ENCODE measurements around the gene SLC66A2. TPM values are rescaled to one million over a fixed set of nuclear protein-coding genes. Genes with fewer than 3 reads are reported as not detected.

The SLC66A2 gene
- total RNA-seq, 1 donor from 2014 or later, result 85.9 TPM

- no peak for DNase-seq (ENCODE audit: low spot score)
These were observed 13.3 kb downstream of the SLC66A2 start for GRCh38 chr18:79938196-79938595.

GRCh38 chr18:79937103-79937860, 14.2 kb downstream of the SLC66A2 start:
- peak; percentile 68 for DNase-seq (ENCODE audit: low spot score)

GRCh38 chr18:79936641-79937040, 14.8 kb downstream of the SLC66A2 start:
- peak; percentile 73 for DNase-seq (ENCODE audit: low spot score)

- no peak for DNase-seq (ENCODE audit: low spot score)
These were observed 15.5 kb downstream of the SLC66A2 start for GRCh38 chr18:79935925-79936324.

GRCh38 chr18:79935499-79935898, 16.0 kb downstream of the SLC66A2 start:
- no peak for DNase-seq (ENCODE audit: low spot score)

DNA sequence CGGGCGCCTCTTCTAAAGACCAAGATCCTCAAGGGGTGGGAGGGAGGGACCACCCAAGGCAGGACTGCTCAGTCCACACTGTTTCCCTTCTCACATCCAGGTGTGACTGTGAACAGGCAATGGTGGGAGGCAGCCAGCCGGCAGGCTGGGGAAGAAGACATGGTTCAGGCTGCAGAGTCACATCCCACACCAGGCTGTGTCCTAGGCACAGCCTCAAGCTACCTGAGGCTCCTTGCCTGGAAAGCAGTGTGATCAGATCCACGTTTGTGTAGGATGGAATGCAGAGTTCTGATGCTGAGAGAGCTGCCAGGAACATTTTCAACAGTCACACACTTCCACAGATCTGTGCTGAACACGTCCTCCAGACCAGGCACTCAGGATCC, 16.4 kb downstream of the SLC66A2 start:
- DNase-seq (ENCODE audit: low spot score), result no peak

- DNase-seq (ENCODE audit: low spot score), result peak; percentile 86
These were observed 16.9 kb downstream of the SLC66A2 start for GRCh38 chr18:79934311-79935097.

DNA sequence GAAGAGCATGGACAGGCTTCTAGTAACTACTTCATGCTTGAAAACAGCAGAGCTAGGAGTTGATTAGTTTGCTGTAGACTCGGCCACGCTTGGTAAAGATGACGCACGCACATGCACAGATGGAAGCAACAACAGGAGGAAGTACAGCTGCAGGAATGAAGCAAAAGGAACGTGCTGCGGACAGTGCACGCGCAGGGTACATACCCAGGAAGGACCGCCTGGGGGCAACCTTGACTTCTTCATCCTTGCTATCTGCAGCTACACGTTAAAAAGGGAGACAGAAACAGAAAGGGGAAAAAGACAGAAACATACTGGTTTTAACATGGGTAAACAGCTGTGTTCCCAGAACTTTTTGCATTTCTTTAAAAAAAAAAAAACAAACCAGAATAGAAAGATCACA, 17.7 kb downstream of the SLC66A2 start:
- no peak for DNase-seq (ENCODE audit: low spot score)

DNA sequence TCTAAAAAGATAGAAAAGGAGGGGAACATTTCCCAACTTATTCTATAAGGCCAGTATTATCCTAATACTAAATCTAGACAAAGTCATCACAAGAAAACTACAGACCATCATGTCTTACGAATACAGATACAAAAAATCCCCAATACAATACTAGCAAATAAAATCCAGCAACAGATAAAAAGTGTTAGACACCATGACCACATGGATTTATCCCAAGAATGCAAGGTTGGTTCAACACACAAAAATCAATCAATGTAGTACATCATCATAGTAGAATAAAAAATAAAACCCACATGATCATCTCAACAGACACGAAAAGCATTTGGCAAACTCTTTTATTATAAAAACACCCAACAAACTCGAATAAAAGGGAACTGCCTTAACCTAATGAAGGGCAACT, 18.5 kb downstream of the SLC66A2 start:
- no peak for DNase-seq (ENCODE audit: low spot score)

DNA sequence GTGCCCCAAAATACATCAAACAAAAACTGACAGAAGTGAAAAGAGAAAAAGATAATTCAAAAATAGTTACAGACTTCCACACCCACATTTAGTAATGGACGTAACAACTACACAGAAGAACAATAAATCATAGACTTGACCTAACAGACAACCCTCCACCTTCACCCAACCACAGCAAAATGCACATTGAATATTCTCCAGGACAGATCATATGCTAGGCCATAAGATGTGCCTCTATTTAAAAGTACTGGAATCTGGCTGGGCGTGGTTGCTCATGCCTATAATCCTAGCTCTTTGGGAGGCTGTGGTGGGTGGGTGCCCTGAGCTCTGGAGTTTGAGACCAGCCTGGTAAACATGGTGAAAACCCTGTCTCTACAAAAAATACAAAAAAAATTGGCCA, 20.0 kb downstream of the SLC66A2 start:
- DNase-seq (ENCODE audit: low spot score), result no peak

- DNase-seq (ENCODE audit: low spot score), result no peak
These were observed 21.3 kb downstream of the SLC66A2 start for GRCh38 chr18:79930020-79930642.

- peak; percentile 72 for DNase-seq (ENCODE audit: low spot score)
These were observed 22.9 kb downstream of the SLC66A2 start for GRCh38 chr18:79928563-79928960.

- DNase-seq (ENCODE audit: low spot score), result peak; percentile 83
These were observed 23.6 kb downstream of the SLC66A2 start for GRCh38 chr18:79927607-79928562.

GRCh38 chr18:79926715-79927606, 24.5 kb downstream of the SLC66A2 start:
- peak; percentile 81 for DNase-seq (ENCODE audit: low spot score)

- DNase-seq (ENCODE audit: low spot score), result peak; percentile 71
These were observed 25.1 kb downstream of the SLC66A2 start for GRCh38 chr18:79926306-79926705.

DNA sequence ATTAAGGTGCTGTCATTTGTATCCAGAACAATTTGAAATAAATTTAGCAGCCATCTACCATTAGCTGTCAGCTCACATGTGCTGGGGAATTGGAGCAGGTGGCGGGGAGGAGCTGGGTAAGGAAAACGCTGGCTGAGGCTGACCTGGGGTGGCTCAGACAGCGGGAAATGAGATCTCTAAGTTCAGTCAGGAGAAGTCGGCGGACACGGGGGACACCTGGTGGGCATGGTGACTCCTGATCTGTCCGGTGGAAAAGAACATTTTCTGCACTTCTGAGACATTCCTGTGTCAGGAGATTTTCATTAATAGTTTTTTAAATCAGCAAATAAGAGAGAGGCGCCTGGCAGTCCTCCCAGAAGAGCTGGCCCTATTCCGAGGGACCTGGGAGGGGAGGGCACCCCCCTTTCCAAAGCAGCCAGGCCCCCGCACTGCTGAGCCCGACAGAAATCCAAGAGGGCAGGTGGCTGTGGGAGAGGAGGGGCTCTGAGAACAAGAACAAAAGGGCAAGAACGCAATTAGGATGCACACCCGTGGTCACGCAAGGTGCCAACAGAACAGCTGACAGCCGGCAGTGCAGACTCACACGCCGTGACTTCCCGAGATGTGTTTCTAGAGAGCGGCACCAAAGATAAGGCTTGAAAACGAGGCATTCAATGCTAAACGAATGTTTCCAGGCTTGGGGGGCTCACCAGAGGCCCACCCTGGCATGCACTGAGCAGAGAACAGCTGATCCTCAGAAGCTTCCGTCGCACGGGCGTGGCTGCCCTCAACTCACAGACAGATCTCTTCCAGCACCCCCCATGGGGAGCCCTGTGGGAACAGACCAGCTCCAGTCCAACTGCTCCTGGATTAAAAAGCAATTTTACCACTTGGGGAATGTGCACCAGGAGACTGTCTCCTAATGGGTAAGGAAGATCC, 26.4 kb downstream of the SLC66A2 start:
- DNase-seq (ENCODE audit: low spot score), result peak; percentile 81

DNA sequence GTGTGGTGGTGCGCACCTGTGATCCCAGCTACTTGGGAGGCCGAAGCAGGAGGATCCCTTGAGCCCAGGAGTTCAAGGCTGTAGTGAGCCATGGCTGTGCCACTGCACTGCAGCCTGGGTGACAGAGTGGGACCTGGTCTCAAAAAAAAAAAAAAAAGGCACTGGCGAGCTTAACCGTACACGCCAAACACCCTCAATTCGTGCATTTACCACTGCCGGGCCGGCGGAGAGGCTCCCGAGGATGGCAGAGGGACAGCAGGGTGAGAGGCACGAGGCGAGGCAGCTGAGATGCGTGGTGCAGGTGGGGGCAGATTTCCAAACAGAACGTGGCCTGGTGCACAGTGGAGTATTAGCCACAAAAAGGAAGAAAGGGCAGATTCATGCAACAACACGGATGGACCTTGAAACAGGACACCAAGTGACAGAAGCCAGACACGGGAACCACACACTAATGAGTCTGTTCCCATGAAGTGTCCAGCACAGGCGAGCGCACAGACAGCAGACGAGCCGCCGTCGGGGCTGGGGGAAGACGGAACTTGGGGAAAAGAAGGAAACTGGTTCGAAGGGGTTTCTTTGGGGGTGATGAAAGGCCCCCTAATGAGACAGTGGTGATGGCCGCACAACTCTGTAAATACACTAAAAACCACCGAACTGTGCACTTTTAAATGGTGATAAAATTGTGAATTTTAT, 27.4 kb downstream of the SLC66A2 start:
- peak; percentile 60 for DNase-seq (ENCODE audit: low spot score)

DNA sequence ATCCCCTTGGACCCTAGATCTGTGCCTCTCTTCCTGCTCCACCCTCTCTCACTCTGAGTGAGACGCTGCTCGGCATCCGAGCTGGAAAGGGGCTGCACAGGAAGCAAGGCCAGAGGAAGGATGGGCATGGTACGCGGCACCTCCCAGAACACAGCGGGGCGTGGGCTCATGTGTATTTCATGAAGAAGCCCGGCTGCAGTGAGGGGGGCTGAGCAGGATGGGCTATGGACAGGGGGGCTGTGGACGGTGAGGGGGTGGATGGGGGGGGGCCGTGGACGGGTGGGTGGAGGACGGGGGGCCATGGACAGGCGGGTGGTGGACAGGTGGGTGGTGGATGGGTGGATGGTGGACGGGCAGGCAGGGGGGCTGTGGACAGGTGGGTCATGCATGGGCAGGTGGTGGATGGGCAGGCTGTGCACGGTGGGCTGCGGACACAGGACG, 28.5 kb downstream of the SLC66A2 start:
- DNase-seq (ENCODE audit: low spot score), result peak; percentile 69

Data from mesenteric fat pad (tissue), 1 donor.